HG02642 (cell line): Measurements from ENCODE around the gene RBMXL3.

Source experiments
- ATAC-seq: cut with Tn5 transposase; IDR thresholded peaks from one replicate; pipeline ENCODE4 v1.9.1; 2021; ENCODE audit warnings: mild to moderate bottlenecking; ENCODE audit not compliant: unreplicated experiment, poor library complexity

Gene RBMXL3

DNA sequence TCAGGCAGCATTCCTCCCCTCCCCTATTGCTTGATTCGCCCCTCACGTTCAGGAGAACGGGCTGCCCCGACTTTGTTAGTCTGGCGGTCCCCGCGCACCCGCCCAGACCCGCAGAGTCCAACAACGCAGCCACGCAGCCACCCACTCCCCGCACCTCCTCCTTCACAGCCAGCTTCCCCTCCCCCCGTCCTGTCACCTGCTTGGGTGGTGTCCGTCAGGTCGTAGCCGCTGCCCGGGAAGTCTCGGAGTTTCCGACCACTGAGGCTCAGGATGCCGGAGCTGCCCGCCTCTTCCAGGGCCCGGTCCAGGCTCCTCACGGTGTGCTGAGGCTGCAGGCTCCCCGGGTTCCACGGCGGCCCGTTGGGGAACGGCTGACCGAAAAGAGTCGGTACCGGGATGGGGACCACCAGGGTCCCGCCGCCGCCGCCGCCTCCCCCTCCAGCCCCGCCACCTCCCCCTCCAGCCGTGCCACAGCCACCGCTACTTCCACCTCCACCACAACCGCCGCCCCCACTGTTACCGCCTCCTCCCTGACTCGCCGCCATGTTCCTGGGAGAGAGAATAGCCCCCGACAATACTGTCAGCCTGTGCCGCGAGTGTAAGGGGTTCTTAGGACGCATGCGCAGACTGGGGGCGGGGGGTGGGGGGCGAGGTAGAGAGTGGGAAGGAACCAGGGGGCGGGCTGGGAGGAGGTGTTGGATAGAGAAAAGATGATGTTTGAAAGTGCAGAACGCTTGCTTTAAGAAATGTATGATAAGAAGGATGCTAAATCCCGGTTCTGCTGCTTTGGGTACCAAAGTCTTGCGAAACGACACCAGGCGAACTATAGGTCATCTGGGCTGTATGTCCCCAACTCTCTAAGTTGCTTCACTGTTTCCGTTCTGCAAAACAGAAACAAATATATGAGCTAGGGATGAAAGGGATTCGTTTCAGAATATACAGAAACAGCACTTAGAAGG, 44.6 kb downstream of the RBMXL3 start, which contains the start of gene LRCH2:
Gene LRCH2 (minus strand): TSS at position 600 of the 959 bp plus-strand sequence. CDS start 55 bp downstream, at position 545.
- no peak for ATAC-seq

DNA sequence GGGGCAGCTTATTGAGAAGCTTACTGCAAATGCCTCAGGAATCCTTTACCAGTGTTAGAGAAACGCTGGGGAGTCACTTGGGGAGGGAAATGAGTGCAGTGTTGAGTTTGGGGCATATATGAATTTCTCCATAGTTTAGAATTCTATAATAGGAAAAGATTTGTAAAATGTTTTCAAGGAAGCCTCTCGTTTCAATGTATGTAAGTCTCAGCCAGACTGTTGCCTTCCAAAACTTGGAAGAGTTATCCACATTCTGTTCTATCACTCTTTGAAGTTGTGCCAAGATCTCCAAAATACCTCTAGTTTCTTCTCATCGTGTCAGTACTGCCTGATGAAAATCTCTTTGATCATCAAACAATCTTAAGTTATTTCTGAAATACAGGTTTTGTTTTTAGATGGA, 45.3 kb downstream of the RBMXL3 start:
- no peak for ATAC-seq

DNA sequence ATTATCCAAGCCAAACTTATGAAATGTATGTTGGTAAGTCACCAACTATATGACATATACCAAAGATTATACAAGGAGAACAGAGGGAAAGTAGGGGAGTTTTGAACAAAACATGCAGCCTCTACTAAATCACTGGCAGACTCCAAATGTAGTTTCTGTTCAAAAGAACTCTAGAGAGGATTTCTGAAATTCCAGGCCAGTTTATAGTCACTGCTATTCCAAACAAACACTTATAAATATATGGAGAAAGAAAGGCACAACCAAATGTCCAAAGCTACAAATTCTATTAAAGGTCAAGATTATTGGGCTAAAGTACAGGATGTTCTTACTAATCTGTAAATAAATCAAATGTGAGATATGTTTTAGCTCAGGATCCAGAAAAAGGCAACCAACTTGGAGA, 47.4 kb downstream of the RBMXL3 start:
- ATAC-seq, result no peak

DNA sequence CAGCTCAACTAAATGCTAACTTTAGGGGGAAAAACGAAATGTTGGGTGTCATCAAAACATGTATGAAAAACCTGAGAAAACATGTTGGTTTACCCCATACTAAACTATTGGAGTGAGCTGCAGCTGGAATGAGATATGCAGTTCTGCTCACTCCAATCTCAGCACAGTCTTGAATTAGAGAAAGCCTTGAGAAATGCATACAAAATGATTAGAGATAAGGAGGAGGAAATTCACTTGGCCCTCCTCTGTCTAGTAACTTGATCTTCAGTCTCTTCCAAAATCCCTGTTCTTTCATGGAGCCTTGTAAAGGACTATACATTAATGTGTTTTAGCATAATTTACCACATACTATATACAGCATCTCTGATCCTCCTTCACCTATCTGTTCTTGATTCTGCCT, 47.8 kb downstream of the RBMXL3 start:
- no peak for ATAC-seq
